ENCODE data around the gene CMTR1. TPM values are rescaled to one million over a fixed set of nuclear protein-coding genes. Genes with fewer than 3 reads are reported as not detected.

Gene CMTR1
- total RNA-seq, 4 donors from 2014 or later, result 24.5 to 34.1 (median 28.1) TPM

GRCh38 chr6:37460805-37461204, 27.8 kb downstream of the CMTR1 start:
- peak in 1 of 2 donors; percentile 17 for DNase-seq (ENCODE audit: low spot score in 2 of 2)
- H3K4me3 ChIP-seq (ENCODE audit: low read depth, poor library complexity, severe bottlenecking), result no peak overlapping the region
- TF ChIP-seq CTCF (IDR thresholded peaks at IDR 0.05), result no peak
- TF ChIP-seq POLR2A (IDR thresholded peaks at IDR 0.05), result no peak
- intact Hi-C loops (cut with DNase I; ENCODE audit: low total_unique reads), result no loop called here
- 87 to 98% methylated on average over 2 of the region's 2 CpGs for WGBS, 2 donors

- TF ChIP-seq CTCF (IDR thresholded peaks at IDR 0.05), result no peak
- no peak for TF ChIP-seq POLR2A (IDR thresholded peaks at IDR 0.05)
- DNase-seq (ENCODE audit: low spot score in 2 of 2), result peak in 1 of 2 donors; percentile 58
- intact Hi-C loops (cut with DNase I; ENCODE audit: low total_unique reads), result no loop called here
- H3K4me3 ChIP-seq (ENCODE audit: low read depth, poor library complexity, severe bottlenecking), result no peak overlapping the region
Observed at GRCh38 chr6:37463110-37463509, 30.1 kb downstream of the CMTR1 start.

- intact Hi-C loops (cut with DNase I; ENCODE audit: low total_unique reads), result no loop called here
- DNase-seq (ENCODE audit: low spot score in 2 of 2), result no peak
- H3K4me3 ChIP-seq (ENCODE audit: low read depth, poor library complexity, severe bottlenecking), result no peak overlapping the region
- TF ChIP-seq CTCF (IDR thresholded peaks at IDR 0.05) (no peak), POLR2A (IDR thresholded peaks at IDR 0.05) (no peak)
Observed at GRCh38 chr6:37467718-37468117, 34.7 kb downstream of the CMTR1 start.

- no peak overlapping the region for H3K4me3 ChIP-seq (ENCODE audit: low read depth, poor library complexity, severe bottlenecking)
- peak; percentile 78 to 91 for DNase-seq (ENCODE audit: low spot score in 2 of 2)
- intact Hi-C loops (cut with DNase I; ENCODE audit: low total_unique reads), result no loop called here
- TF ChIP-seq CTCF (IDR thresholded peaks at IDR 0.05) (no peak), POLR2A (IDR thresholded peaks at IDR 0.05) (no peak)
- 28 to 50% methylated on average over 8 of the region's 8 CpGs for WGBS, 2 donors
Observed at GRCh38 chr6:37473364-37474095, 40.5 kb downstream of the CMTR1 start.

- no peak overlapping the region for H3K4me3 ChIP-seq (ENCODE audit: low read depth, poor library complexity, severe bottlenecking)
- DNase-seq (ENCODE audit: low spot score in 2 of 2), result no peak
- WGBS, 2 donors, result 86 to 91% methylated on average over 4 of the region's 4 CpGs
- intact Hi-C loops (cut with DNase I; ENCODE audit: low total_unique reads), result no loop called here
- TF ChIP-seq POLR2A (IDR thresholded peaks at IDR 0.05) (no peak), CTCF (IDR thresholded peaks at IDR 0.05) (no peak)
Observed at GRCh38 chr6:37474316-37474715, 41.3 kb downstream of the CMTR1 start.

- intact Hi-C loops (cut with DNase I; ENCODE audit: low total_unique reads), result no loop called here
- no peak for DNase-seq (ENCODE audit: low spot score in 2 of 2)
- WGBS, 2 donors, result 59 to 76% methylated on average over 3 of the region's 3 CpGs
- TF ChIP-seq POLR2A (IDR thresholded peaks at IDR 0.05), result no peak
- no peak for TF ChIP-seq CTCF (IDR thresholded peaks at IDR 0.05)
- no peak overlapping the region for H3K4me3 ChIP-seq (ENCODE audit: low read depth, poor library complexity, severe bottlenecking)
Observed at GRCh38 chr6:37477191-37477590, 44.2 kb downstream of the CMTR1 start.
